HCT116 (cell line): ENCODE data around the gene LDAH. TPM values are rescaled to one million over a fixed set of nuclear protein-coding genes. Genes with fewer than 3 reads are reported as not detected.

ENCODE experiments used
- ATAC-seq: fragments of 200-7000 bp; cut with Tn5 transposase; 2 replicates; pipeline ENCODE4 v1.9.1; 2020; ENCODE audit warnings: mild to moderate bottlenecking, moderate library complexity
- BruUV-seq: library from RNA; stranded (reverse); fragments of 400-500 nt; replicated peaks from 2 replicates; lab custom pipeline; 2021; lab: Mats Ljungman, UMichigan
- CTCF ChIA-PET: fragments of 300-600 bp; sonication (Branson Sonifier 250); formaldehyde crosslinking; loops from one replicate; lab custom pipeline; 2021; ENCODE audit warnings: antibody characterized with exemption; lab: Charles Lee
- POLR2A ChIA-PET: fragments of 300-600, 350-600 bp; sonication (Branson Sonifier 250); formaldehyde crosslinking; loops from one replicate; lab custom pipeline; 2021; ENCODE audit warnings: antibody characterized with exemption; lab: Charles Lee
- RAD21 ChIA-PET, 2 experiments: fragments of 300-600 bp; sonication (Branson Sonifier 250); formaldehyde crosslinking; loops; one replicate each; lab custom pipeline; 2023; ENCODE audit warnings: low total read pairs in 2 of 2; ENCODE audit not compliant: uncharacterized antibody in 2 of 2, unreplicated experiment in 2 of 2, low non-redundant PET in 1 of 2; lab: Charles Lee
- DNase-seq: peaks from one replicate; pipeline ENCODE4 v3.0.0-alpha.2; 2010; ENCODE audit warnings: low read depth, low spot score
- H2AFZ ChIP-seq: fragments of 200-600 bp; shearing (Covaris generic), sonication (generic); 2 replicates; pipeline ENCODE4 v1.6.1; 2017; ENCODE audit warnings: low read depth, mixed run types, mixed read lengths, antibody characterized with exemption, low read length; ENCODE audit not compliant: poor library complexity, severe bottlenecking
- H3K27ac ChIP-seq: 2 replicates; pipeline ENCODE4 v1.5.1; 2012; ENCODE audit warnings: low read depth, low read length
- H3K27me3 ChIP-seq: fragments of 200-600 bp; sonication (generic); 2 replicates; pipeline ENCODE4 v1.6.1; 2016; ENCODE audit warnings: mixed run types, low read length, mixed read lengths; ENCODE audit not compliant: insufficient read depth
- H3K36me3 ChIP-seq, 2 experiments: fragments of 200-500 bp in 1 of 2; fragments of 200-600 bp in 1 of 2; sonication (Bioruptor generic) in 1 of 2; sonication (generic) in 1 of 2; 2 replicates each; pipeline versions ENCODE4 v1.5.1 to v1.6.1; 2014 to 2016; ENCODE audit warnings: low read length in 2 of 2, inconsistent platforms in 1 of 2, mixed read lengths in 1 of 2, mixed run types in 1 of 2; ENCODE audit not compliant: insufficient read depth in 2 of 2, control insufficient read depth in 1 of 2
- H3K4me1 ChIP-seq, 2 experiments: fragments of 200-600 bp in 1 of 2; sonication (generic) in 1 of 2; 2 replicates each; pipeline versions ENCODE4 v1.5.1 to v1.6.1; 2012 to 2017; ENCODE audit warnings: low read length in 2 of 2, inconsistent platforms in 1 of 2, mild to moderate bottlenecking in 1 of 2, mixed read lengths in 1 of 2, mixed run types in 1 of 2, moderate library complexity in 1 of 2; ENCODE audit not compliant: insufficient read depth in 2 of 2, control insufficient read depth in 1 of 2
- H3K4me2 ChIP-seq: fragments of 200-600 bp; sonication (generic); 2 replicates; pipeline ENCODE4 v1.6.1; 2017; ENCODE audit warnings: mixed run types, low read length, mixed read lengths
- H3K4me3 ChIP-seq, 2 experiments: fragments of 200-600 bp in 1 of 2; sonication (generic) in 1 of 2; replicated peaks in 1 of 2; 2 replicates each; pipeline ENCODE4 v1.5.1; 2011 to 2016; ENCODE audit warnings: low read length in 2 of 2, control low read depth in 1 of 2, low read depth in 1 of 2, mild to moderate bottlenecking in 1 of 2, mixed read lengths in 1 of 2, mixed run types in 1 of 2
- H3K79me2 ChIP-seq: fragments of 200-600 bp; sonication (generic); 2 replicates; pipeline ENCODE4 v1.6.1; 2017; ENCODE audit warnings: mild to moderate bottlenecking, mixed run types, low read length, moderate library complexity, mixed read lengths; ENCODE audit not compliant: insufficient read depth
- H3K9ac ChIP-seq: fragments of 200-600 bp; sonication (generic); 2 replicates; pipeline ENCODE4 v1.6.1; 2016; ENCODE audit warnings: low read length, mixed read lengths
- H3K9me2 ChIP-seq: fragments of 200-600 bp; sonication (generic), shearing (Covaris generic); 2 replicates; pipeline ENCODE4 v1.6.1; 2017; ENCODE audit warnings: mixed run types, mild to moderate bottlenecking, moderate library complexity; ENCODE audit not compliant: insufficient read depth
- H3K9me3 ChIP-seq, 2 experiments: fragments of 200-500 bp in 1 of 2; fragments of 200-600 bp in 1 of 2; sonication (Bioruptor generic) in 1 of 2; sonication (generic) in 1 of 2; 2 replicates each; pipeline ENCODE4 v1.6.1; 2014 to 2017; ENCODE audit warnings: low read length in 2 of 2, mixed read lengths in 2 of 2, inconsistent platforms in 1 of 2, low read depth in 1 of 2, mild to moderate bottlenecking in 1 of 2, mixed run types in 1 of 2, moderate library complexity in 1 of 2; ENCODE audit not compliant: control insufficient read depth in 1 of 2, insufficient read depth in 1 of 2
- H4K20me1 ChIP-seq: fragments of 200-600 bp; sonication (generic), shearing (Covaris generic); 2 replicates; pipeline ENCODE4 v1.6.1; 2017; ENCODE audit warnings: mixed run types, mild to moderate bottlenecking, moderate library complexity; ENCODE audit not compliant: insufficient read depth
- ATF3 ChIP-seq: IDR thresholded peaks from 2 replicates; pipeline ENCODE4 v1.6.1; 2012
- CBX3 ChIP-seq: IDR thresholded peaks from 2 replicates; pipeline ENCODE4 v1.6.1; 2012; ENCODE audit warnings: low read depth
- CTCF ChIP-seq, 3 experiments: fragments of 200-600 bp in 1 of 3; sonication (generic) in 1 of 3; IDR thresholded peaks in 2 of 3; conservative IDR thresholded peaks in 1 of 3; 2 replicates each; pipeline ENCODE4 v1.5.1; 2012 to 2017; ENCODE audit warnings: low read depth in 2 of 3, low read length in 2 of 3, antibody characterized with exemption in 1 of 3, borderline replicate concordance in 1 of 3, control low read depth in 1 of 3, mild to moderate bottlenecking in 1 of 3, mixed read lengths in 1 of 3, mixed run types in 1 of 3, moderate library complexity in 1 of 3; ENCODE audit not compliant: insufficient read depth in 1 of 3
- EZH2phosphoT487 ChIP-seq: fragments of 200-600 bp; IDR thresholded peaks from 2 replicates; pipeline ENCODE4 v1.6.1; 2018; ENCODE audit warnings: antibody characterized with exemption, borderline replicate concordance
- FOSL1 ChIP-seq: IDR thresholded peaks from 2 replicates; pipeline ENCODE4 v1.6.1; 2012; ENCODE audit warnings: low read depth
- JUND ChIP-seq: IDR thresholded peaks from 2 replicates; pipeline ENCODE4 v1.6.1; 2012
- MAX ChIP-seq: IDR thresholded peaks from 2 replicates; pipeline ENCODE4 v1.6.1; 2012
- RAD21 ChIP-seq: IDR thresholded peaks from 2 replicates; pipeline ENCODE4 v1.6.1; 2012; ENCODE audit warnings: low read depth, mild to moderate bottlenecking
- SIN3A ChIP-seq: IDR thresholded peaks from 2 replicates; pipeline ENCODE4 v1.6.1; 2012; ENCODE audit warnings: low read depth
- SRF ChIP-seq: IDR thresholded peaks from 2 replicates; pipeline ENCODE4 v1.6.1; 2012; ENCODE audit warnings: low read depth
- TCF7L2 ChIP-seq: IDR thresholded peaks from 2 replicates; pipeline ENCODE4 v1.7.0; 2011; ENCODE audit warnings: borderline replicate concordance, inconsistent platforms; ENCODE audit not compliant: insufficient read depth, insufficient read length; ENCODE audit errors: extremely low read depth
- intact Hi-C: fragments of 100-400 bp; cut with micrococcal nuclease; formaldehyde crosslinking; loops from 2 replicates; pipeline ENCODE4 v1.10.0; 2022
- total RNA-seq: library from RNA; stranded (reverse); gene quantifications from one replicate; pipeline ENCODE4 v1.2.1, GENCODE V29; 2021; ENCODE audit not compliant: unreplicated experiment
- TF ChIP-seq, protein P1 (sequence below): IDR thresholded peaks from 2 replicates; pipeline ENCODE4 v1.6.1; 2012; ENCODE audit warnings: low read depth

The LDAH gene
- total RNA-seq, 1 experiment from 2014 or later: 25.7 TPM

DNA sequence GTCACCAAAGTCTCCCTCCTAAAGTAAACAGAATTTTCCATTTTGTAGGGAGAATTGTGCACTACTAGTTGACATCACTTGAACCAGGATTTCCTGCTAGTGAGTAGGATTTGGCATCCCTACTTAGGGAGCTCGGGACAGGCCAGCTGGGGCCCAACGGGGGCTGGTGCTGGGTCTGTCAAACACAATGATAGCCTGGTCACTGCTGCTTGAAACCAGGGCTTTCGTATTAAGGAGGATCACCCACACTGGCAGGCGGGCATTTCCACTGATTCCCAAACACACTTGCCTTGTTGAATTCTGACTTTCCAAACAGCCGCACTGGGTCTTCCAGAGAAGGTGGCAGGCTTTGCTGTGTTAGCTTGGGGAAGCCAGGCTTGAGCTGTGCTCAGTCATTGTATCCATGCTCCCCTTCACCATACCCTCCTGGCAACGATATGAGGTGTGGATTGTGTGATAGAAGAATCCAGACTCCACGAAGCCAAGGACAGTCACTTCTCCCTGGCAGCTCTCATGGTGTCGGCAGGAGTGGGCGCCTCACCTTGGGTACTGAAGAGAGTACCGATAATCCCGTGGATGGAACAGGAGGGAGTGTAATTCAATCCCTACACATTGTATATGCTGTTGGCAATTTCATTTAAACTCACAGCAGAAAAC lies 148.5 kb downstream of the LDAH start:
- H3K9ac ChIP-seq: no peak overlapping the region
- DNase-seq: no peak
- POLR2A ChIA-PET: no interaction called here
- intact Hi-C loops: no loop called here
- TF ChIP-seq EZH2phosphoT487 (no peak), MAX (no peak), SRF (no peak)
- TF ChIP-seq, all 23 proteins: peak for 0
- RAD21 ChIA-PET: no interaction called here
- peaks cover 0 to 11% of the 10 kb centered on the region in 2 experiments; a peak in 2 of 4 replicates for H3K4me1 ChIP-seq
- no peak for ATAC-seq
- no peaks in the 10 kb centered on the region for H3K9me3 ChIP-seq
- H3K9me2 ChIP-seq: no peaks in the 10 kb centered on the region
- H4K20me1 ChIP-seq: no peaks in the 10 kb centered on the region
- H2AFZ ChIP-seq: no peak overlapping the region
- H3K27me3 ChIP-seq: no peaks in the 10 kb centered on the region
- H3K4me2 ChIP-seq: no peak overlapping the region
- H3K79me2 ChIP-seq: no peaks in the 10 kb centered on the region
- CTCF ChIA-PET: interaction anchor here (3.2 kb wide), 1 partner anchor 13 kb away, joined by 30 read pairs; no protein-coding TSS in a partner anchor
- H3K36me3 ChIP-seq: no peaks in the 10 kb centered on the region
- H3K27ac ChIP-seq: no peak overlapping the region
- BruUV-seq: no TSS peak
- no peak overlapping the region for H3K4me3 ChIP-seq

DNA sequence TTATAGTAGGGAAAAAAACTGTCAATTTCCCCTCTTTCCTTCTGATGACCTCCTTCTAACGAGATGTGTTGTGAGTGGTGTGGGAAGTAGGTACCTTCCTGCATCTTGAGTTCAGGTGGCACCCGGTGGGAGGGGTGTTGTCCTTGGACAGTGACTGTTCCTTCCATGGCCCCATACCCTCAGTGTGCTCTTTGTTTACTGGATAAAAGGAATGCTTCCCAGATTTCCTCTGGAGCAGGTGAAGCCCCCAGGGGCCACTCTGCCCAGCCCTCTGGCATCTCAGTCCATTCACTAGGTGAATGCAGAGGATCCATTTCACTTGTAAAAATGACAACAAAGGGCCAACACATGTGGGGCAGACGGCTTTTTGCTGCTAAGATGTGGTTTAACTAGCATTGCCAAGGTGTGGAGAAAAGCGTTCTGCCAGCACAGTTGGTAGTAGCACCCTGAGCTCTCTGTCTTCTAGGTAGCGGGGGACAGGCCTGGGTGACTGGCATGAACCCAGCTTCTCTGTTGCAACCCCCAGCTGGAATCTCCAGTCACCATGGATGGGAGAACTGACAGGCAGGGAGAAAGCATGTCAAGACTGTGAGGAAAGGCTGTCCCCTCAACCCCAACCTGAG lies 149.1 kb downstream of the LDAH start:
- ATAC-seq: no peak
- Histone ChIP-seq H3K9ac (no peak overlapping the region), H3K27me3 (no peaks in the 10 kb centered on the region), H3K9me2 (no peaks in the 10 kb centered on the region), H3K79me2 (no peaks in the 10 kb centered on the region), H3K4me3 (no peak overlapping the region), H3K27ac (no peak overlapping the region), H3K4me1 (peaks cover 0 to 11% of the 10 kb centered on the region in 2 experiments; a peak in 2 of 4 replicates)
- intact Hi-C loops: no loop called here
- no TSS peak for BruUV-seq
- TF ChIP-seq TCF7L2: no peak
- TF ChIP-seq SIN3A: no peak
- no peak for TF ChIP-seq EZH2phosphoT487
- TF ChIP-seq FOSL1: no peak
- no peak for TF ChIP-seq RAD21
- TF ChIP-seq ATF3: no peak
- TF ChIP-seq, protein P1, sequence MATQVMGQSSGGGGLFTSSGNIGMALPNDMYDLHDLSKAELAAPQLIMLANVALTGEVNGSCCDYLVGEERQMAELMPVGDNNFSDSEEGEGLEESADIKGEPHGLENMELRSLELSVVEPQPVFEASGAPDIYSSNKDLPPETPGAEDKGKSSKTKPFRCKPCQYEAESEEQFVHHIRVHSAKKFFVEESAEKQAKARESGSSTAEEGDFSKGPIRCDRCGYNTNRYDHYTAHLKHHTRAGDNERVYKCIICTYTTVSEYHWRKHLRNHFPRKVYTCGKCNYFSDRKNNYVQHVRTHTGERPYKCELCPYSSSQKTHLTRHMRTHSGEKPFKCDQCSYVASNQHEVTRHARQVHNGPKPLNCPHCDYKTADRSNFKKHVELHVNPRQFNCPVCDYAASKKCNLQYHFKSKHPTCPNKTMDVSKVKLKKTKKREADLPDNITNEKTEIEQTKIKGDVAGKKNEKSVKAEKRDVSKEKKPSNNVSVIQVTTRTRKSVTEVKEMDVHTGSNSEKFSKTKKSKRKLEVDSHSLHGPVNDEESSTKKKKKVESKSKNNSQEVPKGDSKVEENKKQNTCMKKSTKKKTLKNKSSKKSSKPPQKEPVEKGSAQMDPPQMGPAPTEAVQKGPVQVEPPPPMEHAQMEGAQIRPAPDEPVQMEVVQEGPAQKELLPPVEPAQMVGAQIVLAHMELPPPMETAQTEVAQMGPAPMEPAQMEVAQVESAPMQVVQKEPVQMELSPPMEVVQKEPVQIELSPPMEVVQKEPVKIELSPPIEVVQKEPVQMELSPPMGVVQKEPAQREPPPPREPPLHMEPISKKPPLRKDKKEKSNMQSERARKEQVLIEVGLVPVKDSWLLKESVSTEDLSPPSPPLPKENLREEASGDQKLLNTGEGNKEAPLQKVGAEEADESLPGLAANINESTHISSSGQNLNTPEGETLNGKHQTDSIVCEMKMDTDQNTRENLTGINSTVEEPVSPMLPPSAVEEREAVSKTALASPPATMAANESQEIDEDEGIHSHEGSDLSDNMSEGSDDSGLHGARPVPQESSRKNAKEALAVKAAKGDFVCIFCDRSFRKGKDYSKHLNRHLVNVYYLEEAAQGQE: no peak
- no peak for TF ChIP-seq JUND
- no peak for TF ChIP-seq CBX3
- TF ChIP-seq CTCF (IDR thresholded peaks at IDR 0.05 in 2 of 3, conservative IDR thresholded peaks at IDR 0.05 in 1 of 3; ENCODE audit: borderline replicate concordance in 1 of 3, insufficient read depth in 1 of 3, low read depth in 2 of 3, low read length in 2 of 3): no peak
- no peak for TF ChIP-seq MAX
- TF ChIP-seq SRF: no peak
- TF ChIP-seq, all 23 proteins: peak for 0
- RAD21 ChIA-PET: no interaction called here
- POLR2A ChIA-PET: no interaction called here
- CTCF ChIA-PET: interaction anchor here (3.2 kb wide), 1 partner anchor 12 kb away, joined by 30 read pairs; no protein-coding TSS in a partner anchor
- DNase-seq: no peak
- Histone ChIP-seq H3K4me2 (no peak overlapping the region), H2AFZ (no peak overlapping the region), H3K9me3 (no peaks in the 10 kb centered on the region), H4K20me1 (no peaks in the 10 kb centered on the region), H3K36me3 (no peaks in the 10 kb centered on the region)
